ENCODE results near the gene SDHAF4.

- TF ChIP-seq EZH2 (IDR thresholded peaks at IDR 0.05; ENCODE audit: insufficient read depth, poor library complexity, severe bottlenecking) (no peak), EZH2phosphoT487 (IDR thresholded peaks at IDR 0.05; ENCODE audit: insufficient read depth, low read depth) (no peak)
Measured at GRCh38 chr6:70593118-70593486, 26.4 kb downstream of the SDHAF4 start.
